ENCODE measurements around the gene WNT5A. TPM values are rescaled to one million over a fixed set of nuclear protein-coding genes. Genes with fewer than 3 reads are reported as not detected.

Gene WNT5A
- total and polyA plus RNA-seq, 9 of the 15 experiments (the other 6 are each of a cell fraction or from before 2014, with no cell fraction given): 0.11 TPM; not detected in 8

- H3K9ac ChIP-seq (ENCODE audit: insufficient read depth in 1 of 2, low read depth in 2 of 2, low read length in 2 of 2): no peak overlapping the region
- H3K36me3 ChIP-seq (ENCODE audit: control insufficient read depth, insufficient read depth, low read length): no peaks in the 10 kb centered on the region
- no peak overlapping the region for H2AFZ ChIP-seq (ENCODE audit: low read depth, low read length)
- FAIRE-seq (no peak), ATAC-seq (no peak), DNase-seq (ENCODE audit: extremely low read depth in 1 of 4, low spot score in 3 of 4) (no peak)
- WGBS (ENCODE audit: insufficient coverage, low coverage, missing lambda C conversion rate): 0% methylated on average over 1 of the region's 1 CpG
- no peaks in the 10 kb centered on the region for H3K4me1 ChIP-seq (replicated peaks in 1 of 2; ENCODE audit: control insufficient read depth in 2 of 2, insufficient read depth in 2 of 2, low read length in 2 of 2)
- CTCF ChIA-PET (ENCODE audit: low intra/inter-chr PET ratio): no interaction called here
- H3K9me1 ChIP-seq (ENCODE audit: control insufficient read depth, insufficient read depth, low read length): no peaks in the 10 kb centered on the region
- POLR2A ChIA-PET: no interaction called here
- no TSS peak for BruUV-seq (replicated peaks)
- in situ Hi-C loops (cut with MboI) (no loop called here), intact Hi-C loops (cut with micrococcal nuclease) (no loop called here)
- H3K79me2 ChIP-seq (ENCODE audit: control insufficient read depth, insufficient read depth, low read length): no peaks in the 10 kb centered on the region
- H3K4me2 ChIP-seq (ENCODE audit: insufficient read depth, low read length): no peak overlapping the region
- no peak overlapping the region for H3K27ac ChIP-seq (ENCODE audit: extremely low read depth, low read depth, low read length)
- peaks cover 0 to 4% of the 10 kb centered on the region in 2 experiments; a peak in 1 of 5 replicates for H3K27me3 ChIP-seq (ENCODE audit: control insufficient read depth in 2 of 2, insufficient read depth in 2 of 2, low read length in 2 of 2)
- TF ChIP-seq C11orf30 (IDR thresholded peaks at IDR 0.05; ENCODE audit: low read depth): no peak
- TF ChIP-seq ZNF143 (CRISPR knock-in tag; IDR thresholded peaks at IDR 0.05): no peak
- no peak for TF ChIP-seq ZNF277 (CRISPR knock-in tag; IDR thresholded peaks at IDR 0.05; ENCODE audit: borderline replicate concordance)
- TF ChIP-seq SIRT6 (IDR thresholded peaks at IDR 0.05; ENCODE audit: low read depth, low read length): no peak
- TF ChIP-seq RBM34 (IDR thresholded peaks at IDR 0.05; ENCODE audit: borderline replicate concordance, insufficient read depth, low read length): no peak
- no peak for TF ChIP-seq FOXA3 (CRISPR knock-in tag; conservative IDR thresholded peaks at IDR 0.05 in 1 of 2, IDR thresholded peaks at IDR 0.05 in 1 of 2)
- no peak for TF ChIP-seq JUNB (CRISPR knock-in tag; conservative IDR thresholded peaks at IDR 0.05)
- TF ChIP-seq YBX1 (IDR thresholded peaks at IDR 0.05): no peak
- TF ChIP-seq HDAC6 (IDR thresholded peaks at IDR 0.05; ENCODE audit: low read depth, low read length): no peak
- TF ChIP-seq, protein P1, sequence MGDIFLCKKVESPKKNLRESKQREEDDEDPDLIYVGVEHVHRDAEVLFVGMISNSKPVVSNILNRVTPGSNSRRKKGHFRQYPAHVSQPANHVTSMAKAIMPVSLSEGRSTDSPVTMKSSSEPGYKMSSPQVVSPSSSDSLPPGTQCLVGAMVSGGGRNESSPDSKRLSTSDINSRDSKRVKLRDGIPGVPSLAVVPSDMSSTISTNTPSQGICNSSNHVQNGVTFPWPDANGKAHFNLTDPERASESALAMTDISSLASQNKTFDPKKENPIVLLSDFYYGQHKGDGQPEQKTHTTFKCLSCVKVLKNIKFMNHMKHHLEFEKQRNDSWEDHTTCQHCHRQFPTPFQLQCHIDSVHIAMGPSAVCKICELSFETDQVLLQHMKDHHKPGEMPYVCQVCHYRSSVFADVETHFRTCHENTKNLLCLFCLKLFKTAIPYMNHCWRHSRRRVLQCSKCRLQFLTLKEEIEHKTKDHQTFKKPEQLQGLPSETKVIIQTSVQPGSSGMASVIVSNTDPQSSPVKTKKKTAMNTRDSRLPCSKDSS (IDR thresholded peaks at IDR 0.05; ENCODE audit: low read depth, partially characterized antibody): no peak
- TF ChIP-seq ETV5 (CRISPR knock-in tag; IDR thresholded peaks at IDR 0.05; ENCODE audit: low read depth): no peak
- TF ChIP-seq ZNF354B (CRISPR knock-in tag; IDR thresholded peaks at IDR 0.05): no peak
- TF ChIP-seq, protein P2, sequence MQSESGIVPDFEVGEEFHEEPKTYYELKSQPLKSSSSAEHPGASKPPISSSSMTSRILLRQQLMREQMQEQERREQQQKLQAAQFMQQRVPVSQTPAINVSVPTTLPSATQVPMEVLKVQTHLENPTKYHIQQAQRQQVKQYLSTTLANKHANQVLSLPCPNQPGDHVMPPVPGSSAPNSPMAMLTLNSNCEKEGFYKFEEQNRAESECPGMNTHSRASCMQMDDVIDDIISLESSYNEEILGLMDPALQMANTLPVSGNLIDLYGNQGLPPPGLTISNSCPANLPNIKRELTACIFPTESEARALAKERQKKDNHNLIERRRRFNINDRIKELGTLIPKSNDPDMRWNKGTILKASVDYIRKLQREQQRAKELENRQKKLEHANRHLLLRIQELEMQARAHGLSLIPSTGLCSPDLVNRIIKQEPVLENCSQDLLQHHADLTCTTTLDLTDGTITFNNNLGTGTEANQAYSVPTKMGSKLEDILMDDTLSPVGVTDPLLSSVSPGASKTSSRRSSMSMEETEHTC (IDR thresholded peaks at IDR 0.05): no peak
- no peak for TF ChIP-seq CCNT2 (IDR thresholded peaks at IDR 0.05; ENCODE audit: borderline replicate concordance, extremely low read depth, insufficient read length, low read depth, low read length)
- no peak for TF ChIP-seq KAT8 (IDR thresholded peaks at IDR 0.05; ENCODE audit: low read depth)
- no peak for TF ChIP-seq ESRRB (CRISPR knock-in tag; IDR thresholded peaks at IDR 0.05; ENCODE audit: borderline replicate concordance)
- no peak for TF ChIP-seq TRIM25 (IDR thresholded peaks at IDR 0.05; ENCODE audit: borderline replicate concordance)
- no peak for TF ChIP-seq ZNF121 (CRISPR knock-in tag; conservative IDR thresholded peaks at IDR 0.05)
- no peaks in the 10 kb centered on the region for H3K9me3 ChIP-seq (replicated peaks; ENCODE audit: control insufficient read depth, insufficient read depth, low read depth, low read length)
- no peak overlapping the region for H3K4me3 ChIP-seq
- H4K20me1 ChIP-seq (replicated peaks; ENCODE audit: control insufficient read depth, insufficient read depth, low read length): no peaks in the 10 kb centered on the region
These were observed 44.2 kb upstream of the WNT5A start for GRCh38 chr3:55531321-55531720.

Measured in K562 (cell line).